HL-60/S4 treated with retinoic acid at 250 ng/mL for 4 days and 3 days (cell line): ENCODE measurements around the gene ZFR2.
"Not testable (repeated sequence)": the region's sequence is repeated elsewhere in the genome, so short reads cannot be mapped to it uniquely, and the experiment has no call there.

ENCODE experiments used
- in situ Hi-C: fragments of 300-500 bp; cut with MboI; formaldehyde crosslinking; loops from 2 replicates; pipeline ENCODE4 v1.7.0; 2022; ENCODE audit warnings: low sequenced_read_pairs

The ZFR2 gene

DNA sequence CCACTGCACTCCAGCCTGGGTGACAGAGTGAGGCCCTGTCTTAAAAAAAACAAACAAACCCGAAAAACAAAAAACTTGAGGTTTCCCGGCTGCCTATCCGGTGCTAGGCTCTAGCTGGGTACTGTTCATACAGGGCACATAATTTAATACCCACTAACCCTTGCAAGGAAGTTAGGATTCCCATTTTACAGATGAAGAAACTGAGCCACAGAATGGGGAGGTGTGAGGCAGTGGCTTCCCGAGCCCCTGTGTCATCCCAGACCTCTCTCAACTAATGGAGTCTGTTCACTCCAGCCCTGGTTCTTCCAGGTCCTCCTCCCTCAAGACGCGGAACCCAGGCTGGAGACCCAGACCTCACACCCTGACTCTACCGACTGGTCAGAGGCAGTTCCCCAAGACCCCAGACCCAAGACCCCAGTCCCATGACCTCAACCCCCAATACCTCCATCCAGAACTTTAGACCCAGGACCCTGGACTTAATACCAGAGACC lies 107.9 kb downstream of the ZFR2 start:
- in situ Hi-C loops: no loop called here

GRCh38 chr19:3759482-3760254 lies 109.2 kb downstream of the ZFR2 start:
- in situ Hi-C loops: no loop called here

GRCh38 chr19:3758297-3758696 lies 110.5 kb downstream of the ZFR2 start:
- in situ Hi-C loops: not testable (repeated sequence)

GRCh38 chr19:3757705-3758104 lies 111.1 kb downstream of the ZFR2 start:
- in situ Hi-C loops: not testable (repeated sequence)
